ENCODE results near the gene TVP23A. TPM values are rescaled to one million over a fixed set of nuclear protein-coding genes. Genes with fewer than 3 reads are reported as not detected.

The TVP23A gene
- total RNA-seq, 2 donors from 2014 or later: 0.22 to 0.69 TPM

GRCh38 chr16:10740845-10741208 lies 77.8 kb downstream of the TVP23A start:
- Mint-ChIP-seq H3K27me3 (no peaks in the 10 kb centered on the region), H3K4me1 (peaks cover 28% of the 10 kb centered on the region), H3K36me3 (ENCODE audit: low read depth) (peaks cover 19% of the 10 kb centered on the region), H3K9me3 (no peaks in the 10 kb centered on the region), H3K27ac (no peak overlapping the region), H3K4me3 (no peak overlapping the region)
- ATAC-seq (replicated peaks): no peak

GRCh38 chr16:10740000-10740844 lies 78.4 kb downstream of the TVP23A start:
- H3K36me3 Mint-ChIP-seq (ENCODE audit: low read depth): peaks cover 13% of the 10 kb centered on the region
- no peak overlapping the region for H3K4me3 Mint-ChIP-seq
- H3K27me3 Mint-ChIP-seq: no peaks in the 10 kb centered on the region
- no peak for ATAC-seq (replicated peaks)
- H3K9me3 Mint-ChIP-seq: no peaks in the 10 kb centered on the region
- H3K4me1 Mint-ChIP-seq: peaks cover 22% of the 10 kb centered on the region
- H3K27ac Mint-ChIP-seq: no peak overlapping the region

GRCh38 chr16:10738231-10739077 lies 80.1 kb downstream of the TVP23A start:
- Mint-ChIP-seq H3K27ac (peak overlapping the region; percentile 84), H3K4me3 (peak overlapping the region; percentile 55), H3K9me3 (no peaks in the 10 kb centered on the region), H3K27me3 (no peaks in the 10 kb centered on the region), H3K4me1 (peaks cover 15% of the 10 kb centered on the region), H3K36me3 (ENCODE audit: low read depth) (peaks cover 1% of the 10 kb centered on the region)
- ATAC-seq (replicated peaks): peak; percentile 85

- H3K9me3 Mint-ChIP-seq: no peaks in the 10 kb centered on the region
- peaks cover 9% of the 10 kb centered on the region for H3K4me1 Mint-ChIP-seq
- ATAC-seq (replicated peaks): peak; percentile 25
- no peaks in the 10 kb centered on the region for H3K36me3 Mint-ChIP-seq (ENCODE audit: low read depth)
- H3K27ac Mint-ChIP-seq: no peak overlapping the region
- no peaks in the 10 kb centered on the region for H3K27me3 Mint-ChIP-seq
- H3K4me3 Mint-ChIP-seq: peak overlapping the region; percentile 44
These were observed 81.4 kb downstream of the TVP23A start for GRCh38 chr16:10737068-10737625.

- no peaks in the 10 kb centered on the region for H3K36me3 Mint-ChIP-seq (ENCODE audit: low read depth)
- no peaks in the 10 kb centered on the region for H3K9me3 Mint-ChIP-seq
- ATAC-seq (replicated peaks): no peak
- H3K4me1 Mint-ChIP-seq: no peaks in the 10 kb centered on the region
- H3K27me3 Mint-ChIP-seq: no peaks in the 10 kb centered on the region
- no peak overlapping the region for H3K4me3 Mint-ChIP-seq
- H3K27ac Mint-ChIP-seq: no peak overlapping the region
These were observed 86.8 kb downstream of the TVP23A start for GRCh38 chr16:10731790-10732189.

- Mint-ChIP-seq H3K9me3 (no peaks in the 10 kb centered on the region), H3K27ac (no peak overlapping the region), H3K27me3 (peaks cover 5% of the 10 kb centered on the region), H3K36me3 (ENCODE audit: low read depth) (no peaks in the 10 kb centered on the region), H3K4me1 (no peaks in the 10 kb centered on the region), H3K4me3 (no peak overlapping the region)
- no peak for ATAC-seq (replicated peaks)
These were observed 89.2 kb downstream of the TVP23A start for GRCh38 chr16:10729104-10730048.

GRCh38 chr16:10728003-10728887 lies 90.3 kb downstream of the TVP23A start:
- Mint-ChIP-seq H3K36me3 (ENCODE audit: low read depth) (no peaks in the 10 kb centered on the region), H3K4me3 (no peak overlapping the region), H3K27me3 (peaks cover 5% of the 10 kb centered on the region), H3K4me1 (no peaks in the 10 kb centered on the region), H3K27ac (no peak overlapping the region), H3K9me3 (no peaks in the 10 kb centered on the region)
- no peak for ATAC-seq (replicated peaks)

Other genes starting within 250 kb of the TVP23A start
- under 1 TPM; 0.15 to 0.16 TPM for gene EMP2, start 238.2 kb downstream of the TVP23A start, total RNA-seq
- gene TEKT5, start 123.9 kb downstream of the TVP23A start, total RNA-seq: 1 to 10 TPM in 1 of 2 donors, under 1 TPM in 1; 0.19 to 2.4 TPM
- gene NUBP1, start 75.0 kb downstream of the TVP23A start, total RNA-seq: 10 to 100 TPM; 32.9 to 46.6 TPM
- gene CIITA, start 58.4 kb upstream of the TVP23A start, total RNA-seq: 10 to 100 TPM in 1 of 2 donors, 1 to 10 TPM in 1; 8.6 to 64.2 TPM
- 10 to 100 TPM; 22.6 to 24.6 TPM for gene DEXI, start 123.7 kb upstream of the TVP23A start, total RNA-seq
- gene CLEC16A, start 125.8 kb upstream of the TVP23A start, total RNA-seq: 10 to 100 TPM; 24.3 to 24.8 TPM

Measured in activated T-helper 17 cell treated with anti-CD3 and anti-CD28 coated beads, Interleukin-2, amount 50 U/mL, for 72 hours (primary cell).